ENCODE results near the gene SF3B3.

The SF3B3 gene

GRCh38 chr16:70556063-70556462, 32.4 kb downstream of the SF3B3 start:
- in situ Hi-C loops (cut with MboI; ENCODE audit: low sequenced_read_pairs), result loop anchor here (10.0 kb wide), 1 partner anchor 291 kb away; no protein-coding TSS in a partner anchor

GRCh38 chr16:70561623-70562022, 38.0 kb downstream of the SF3B3 start:
- in situ Hi-C loops (cut with MboI; ENCODE audit: low sequenced_read_pairs), result no loop called here

- in situ Hi-C loops (cut with MboI; ENCODE audit: low sequenced_read_pairs), result no loop called here
Measured at GRCh38 chr16:70563636-70564035, 40.0 kb downstream of the SF3B3 start.

- in situ Hi-C loops (cut with MboI; ENCODE audit: low sequenced_read_pairs), result no loop called here
Measured at GRCh38 chr16:70565053-70565452, 41.4 kb downstream of the SF3B3 start.

GRCh38 chr16:70568601-70569237, 45.1 kb downstream of the SF3B3 start:
- in situ Hi-C loops (cut with MboI; ENCODE audit: low sequenced_read_pairs), result no loop called here

GRCh38 chr16:70569752-70570151, 46.1 kb downstream of the SF3B3 start:
- in situ Hi-C loops (cut with MboI; ENCODE audit: low sequenced_read_pairs), result no loop called here

GRCh38 chr16:70570967-70571570, 47.5 kb downstream of the SF3B3 start:
- in situ Hi-C loops (cut with MboI; ENCODE audit: low sequenced_read_pairs), result no loop called here

GRCh38 chr16:70571623-70572022, 48.0 kb downstream of the SF3B3 start:
- in situ Hi-C loops (cut with MboI; ENCODE audit: low sequenced_read_pairs), result no loop called here

- in situ Hi-C loops (cut with MboI; ENCODE audit: low sequenced_read_pairs), result no loop called here
Measured at GRCh38 chr16:70572050-70572925, 48.7 kb downstream of the SF3B3 start.

- in situ Hi-C loops (cut with MboI; ENCODE audit: low sequenced_read_pairs), result no loop called here
Measured at GRCh38 chr16:70572926-70573270, 49.3 kb downstream of the SF3B3 start.

GRCh38 chr16:70573451-70574121, 50.0 kb downstream of the SF3B3 start:
- in situ Hi-C loops (cut with MboI; ENCODE audit: low sequenced_read_pairs), result no loop called here

GRCh38 chr16:70574595-70575271, 51.1 kb downstream of the SF3B3 start:
- in situ Hi-C loops (cut with MboI; ENCODE audit: low sequenced_read_pairs), result no loop called here

GRCh38 chr16:70575376-70575775, 51.8 kb downstream of the SF3B3 start:
- in situ Hi-C loops (cut with MboI; ENCODE audit: low sequenced_read_pairs), result no loop called here

- in situ Hi-C loops (cut with MboI; ENCODE audit: low sequenced_read_pairs), result no loop called here
Measured at GRCh38 chr16:70576431-70577255, 53.0 kb downstream of the SF3B3 start.

GRCh38 chr16:70577256-70577698, 53.7 kb downstream of the SF3B3 start:
- in situ Hi-C loops (cut with MboI; ENCODE audit: low sequenced_read_pairs), result no loop called here

GRCh38 chr16:70578035-70578434, 54.4 kb downstream of the SF3B3 start:
- in situ Hi-C loops (cut with MboI; ENCODE audit: low sequenced_read_pairs), result no loop called here

GRCh38 chr16:70579248-70579647, 55.6 kb downstream of the SF3B3 start:
- in situ Hi-C loops (cut with MboI; ENCODE audit: low sequenced_read_pairs), result no loop called here

GRCh38 chr16:70579648-70580630, 56.3 kb downstream of the SF3B3 start:
- in situ Hi-C loops (cut with MboI; ENCODE audit: low sequenced_read_pairs), result no loop called here

Measured in HL-60/S4 treated with phorbol 12-myristate 13-acetate at 8.2 ng/mL for 4 days and 3 days (cell line).